WI38 (cell line): Measurements from ENCODE around the gene ATP11A.

Source experiments
- H3K4me3 ChIP-seq: 2 replicates; pipeline ENCODE4 v1.5.1; 2011; ENCODE audit warnings: low read depth, mild to moderate bottlenecking, control low read depth, low read length
- TF ChIP-seq, protein P1 (sequence below): IDR thresholded peaks from 2 replicates; pipeline ENCODE4 v1.5.1; 2012; ENCODE audit warnings: low read depth, mild to moderate bottlenecking, control low read depth, low read length

ATP11A gene

DNA sequence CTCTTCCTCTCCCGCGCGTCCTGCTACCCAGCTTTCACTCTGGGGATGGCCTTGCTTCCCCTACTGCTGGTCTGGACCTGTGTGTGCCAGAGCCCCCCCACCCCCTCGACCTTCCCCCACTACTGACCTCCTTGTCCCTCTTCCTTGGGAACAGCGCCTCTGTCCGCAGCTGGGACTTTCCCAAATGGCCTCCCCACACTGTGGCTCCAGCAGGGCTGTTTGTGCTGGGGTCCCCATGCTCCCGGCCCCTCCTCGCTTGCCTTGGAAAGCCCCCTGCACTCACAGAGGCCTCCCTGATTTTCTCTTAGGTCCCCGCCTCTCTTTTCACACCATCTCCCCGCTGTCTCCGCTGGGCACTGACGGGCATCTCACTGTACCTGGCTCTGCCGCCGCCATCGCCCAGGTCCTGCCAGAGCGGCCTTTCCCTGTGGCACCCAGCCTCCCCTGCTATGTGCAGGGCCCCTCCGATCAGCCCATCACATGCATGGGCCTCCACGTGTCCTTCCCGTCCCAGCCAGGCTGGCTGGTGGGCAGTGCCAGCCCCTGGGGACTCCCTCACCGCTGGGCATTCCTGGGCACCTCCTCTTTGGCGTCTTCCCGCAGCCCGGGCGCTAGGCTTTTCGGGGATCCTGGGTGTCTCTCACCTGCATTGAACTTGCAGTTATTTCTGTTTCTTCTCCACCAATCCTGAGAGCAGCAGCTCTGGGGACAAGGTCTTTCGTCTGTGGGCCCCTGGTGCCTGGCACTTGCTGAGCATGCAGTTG is 118.7 kb downstream of the ATP11A start:
- TF ChIP-seq, protein P1, sequence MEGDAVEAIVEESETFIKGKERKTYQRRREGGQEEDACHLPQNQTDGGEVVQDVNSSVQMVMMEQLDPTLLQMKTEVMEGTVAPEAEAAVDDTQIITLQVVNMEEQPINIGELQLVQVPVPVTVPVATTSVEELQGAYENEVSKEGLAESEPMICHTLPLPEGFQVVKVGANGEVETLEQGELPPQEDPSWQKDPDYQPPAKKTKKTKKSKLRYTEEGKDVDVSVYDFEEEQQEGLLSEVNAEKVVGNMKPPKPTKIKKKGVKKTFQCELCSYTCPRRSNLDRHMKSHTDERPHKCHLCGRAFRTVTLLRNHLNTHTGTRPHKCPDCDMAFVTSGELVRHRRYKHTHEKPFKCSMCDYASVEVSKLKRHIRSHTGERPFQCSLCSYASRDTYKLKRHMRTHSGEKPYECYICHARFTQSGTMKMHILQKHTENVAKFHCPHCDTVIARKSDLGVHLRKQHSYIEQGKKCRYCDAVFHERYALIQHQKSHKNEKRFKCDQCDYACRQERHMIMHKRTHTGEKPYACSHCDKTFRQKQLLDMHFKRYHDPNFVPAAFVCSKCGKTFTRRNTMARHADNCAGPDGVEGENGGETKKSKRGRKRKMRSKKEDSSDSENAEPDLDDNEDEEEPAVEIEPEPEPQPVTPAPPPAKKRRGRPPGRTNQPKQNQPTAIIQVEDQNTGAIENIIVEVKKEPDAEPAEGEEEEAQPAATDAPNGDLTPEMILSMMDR: no peak

DNA sequence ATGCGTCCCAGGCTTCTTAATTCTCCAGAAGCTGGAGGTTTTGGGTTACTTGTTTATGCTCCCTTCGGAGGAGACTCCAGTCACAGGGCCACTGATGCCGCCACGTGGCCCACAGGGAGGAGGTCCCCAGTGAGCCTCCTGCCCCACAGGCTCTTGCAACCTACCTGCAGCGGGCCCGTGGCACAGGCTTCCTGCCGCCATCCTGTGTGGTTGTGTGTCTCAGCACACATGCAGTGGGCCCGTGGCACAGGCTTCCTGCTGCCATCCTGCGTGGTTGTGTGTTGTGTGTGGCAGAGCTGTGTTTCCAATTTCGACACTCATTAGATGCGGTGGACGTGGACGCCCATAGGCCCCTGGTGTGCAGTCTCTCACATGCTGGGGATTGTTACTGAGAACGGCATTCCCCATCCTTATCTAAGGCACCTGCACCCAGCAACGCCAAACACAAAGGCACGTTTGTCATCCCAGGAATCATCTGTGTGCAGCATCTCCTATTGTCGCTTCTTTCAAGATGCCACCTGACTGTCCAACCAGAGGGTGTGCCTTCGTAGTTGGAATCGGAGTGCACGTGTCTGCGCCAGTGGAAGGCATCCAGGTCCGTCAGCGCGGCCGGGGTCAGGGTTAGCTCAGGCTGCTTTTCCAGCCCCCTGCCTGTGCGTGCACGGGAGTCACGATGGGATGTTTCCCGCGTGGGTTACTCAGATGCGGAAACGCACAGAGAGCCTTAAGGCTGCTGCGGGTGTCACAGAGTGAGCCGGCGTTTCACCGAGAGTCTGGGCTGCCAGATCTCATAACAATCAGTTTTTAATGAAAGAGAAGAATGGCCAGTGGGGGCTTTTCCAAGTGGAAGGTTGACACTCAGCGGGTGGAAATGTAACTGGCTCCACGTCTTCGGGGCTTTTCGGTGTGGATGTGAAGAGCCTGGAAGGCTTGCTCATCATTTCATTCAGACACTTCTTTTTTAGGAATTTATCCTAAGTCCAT is 119.8 kb downstream of the ATP11A start:
- no peak overlapping the region for H3K4me3 ChIP-seq
- TF ChIP-seq, protein P1: no peak

More for the DNA sequence above, 118.7 kb downstream of the ATP11A start:
- no peak overlapping the region for H3K4me3 ChIP-seq

DNA sequence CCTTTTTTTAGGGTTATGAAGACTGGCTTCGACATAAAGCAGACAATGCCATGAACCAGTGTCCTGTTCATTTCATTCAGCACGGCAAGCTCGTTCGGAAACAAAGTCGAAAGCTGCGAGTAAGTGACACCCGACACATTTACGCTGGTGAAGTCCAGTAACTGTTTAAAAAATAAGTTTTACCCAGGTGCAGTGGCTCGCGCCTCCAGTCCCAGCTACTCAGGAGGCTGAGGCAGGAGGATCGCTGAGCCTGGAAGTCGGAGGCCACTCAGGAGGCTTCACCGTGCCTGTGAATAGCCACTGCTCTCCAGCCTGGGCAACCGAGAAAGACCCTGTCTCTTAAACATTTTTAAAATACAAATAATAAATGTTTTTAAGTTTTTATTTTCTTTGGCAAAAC is 120.8 kb downstream of the ATP11A start:
- H3K4me3 ChIP-seq: no peak overlapping the region
- TF ChIP-seq, protein P1: no peak

DNA sequence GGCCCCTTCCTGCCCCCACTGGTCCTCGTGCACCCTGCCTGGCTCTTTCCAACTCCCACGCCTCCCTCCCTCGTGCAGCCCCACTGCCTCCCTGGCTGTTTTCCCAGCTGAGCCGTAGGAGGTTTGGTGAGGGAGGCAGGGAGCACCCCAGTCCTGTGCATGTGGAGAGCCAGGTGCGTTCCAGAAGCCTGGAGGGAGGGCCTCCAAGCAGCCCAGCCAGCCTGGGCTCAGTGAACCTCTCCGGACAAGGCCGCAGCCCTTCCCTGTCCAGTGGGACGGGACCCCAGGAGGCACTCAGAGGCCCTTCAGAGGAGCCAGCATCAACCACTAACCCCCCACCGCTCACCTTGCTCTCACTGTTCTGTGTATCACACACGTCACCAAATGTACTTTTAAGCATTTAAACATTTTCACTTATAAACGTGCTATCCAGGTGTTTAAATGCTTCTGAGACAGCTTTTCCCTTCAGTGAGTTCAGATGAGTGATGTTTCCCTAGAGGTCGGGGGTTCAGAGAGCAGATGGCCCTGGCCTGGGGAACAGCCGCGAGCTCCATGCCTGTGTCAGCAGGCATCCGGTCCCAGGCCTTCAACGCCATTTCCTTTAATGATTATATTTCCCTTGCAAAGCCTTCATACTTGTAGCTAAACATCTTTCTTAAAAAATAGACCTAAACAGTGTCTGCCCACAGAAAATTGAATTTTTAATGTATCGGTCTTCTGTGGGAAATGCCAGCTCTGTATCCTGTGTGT is 122.6 kb downstream of the ATP11A start:
- H3K4me3 ChIP-seq: no peak overlapping the region
- TF ChIP-seq, protein P1: no peak

DNA sequence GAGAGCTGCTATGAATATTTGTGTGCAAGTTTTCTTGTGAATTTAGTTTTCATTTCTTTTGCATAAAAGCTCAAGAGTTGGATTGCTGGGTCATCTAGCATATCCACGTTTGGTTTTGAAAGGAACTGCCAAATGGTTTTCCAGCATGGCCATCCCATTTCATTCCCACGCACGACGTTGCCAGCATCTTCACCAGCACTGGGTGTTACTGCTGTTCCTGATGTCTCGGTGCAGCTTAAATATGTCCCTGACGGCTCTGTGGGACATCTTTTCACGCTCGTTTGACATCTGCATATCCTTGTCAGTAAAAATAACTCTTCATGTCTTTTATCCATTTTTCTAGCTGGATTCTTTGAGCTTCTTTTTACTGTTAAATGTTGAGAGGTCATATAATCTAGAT is 123.7 kb downstream of the ATP11A start:
- H3K4me3 ChIP-seq: no peak overlapping the region
- TF ChIP-seq, protein P1: no peak

DNA sequence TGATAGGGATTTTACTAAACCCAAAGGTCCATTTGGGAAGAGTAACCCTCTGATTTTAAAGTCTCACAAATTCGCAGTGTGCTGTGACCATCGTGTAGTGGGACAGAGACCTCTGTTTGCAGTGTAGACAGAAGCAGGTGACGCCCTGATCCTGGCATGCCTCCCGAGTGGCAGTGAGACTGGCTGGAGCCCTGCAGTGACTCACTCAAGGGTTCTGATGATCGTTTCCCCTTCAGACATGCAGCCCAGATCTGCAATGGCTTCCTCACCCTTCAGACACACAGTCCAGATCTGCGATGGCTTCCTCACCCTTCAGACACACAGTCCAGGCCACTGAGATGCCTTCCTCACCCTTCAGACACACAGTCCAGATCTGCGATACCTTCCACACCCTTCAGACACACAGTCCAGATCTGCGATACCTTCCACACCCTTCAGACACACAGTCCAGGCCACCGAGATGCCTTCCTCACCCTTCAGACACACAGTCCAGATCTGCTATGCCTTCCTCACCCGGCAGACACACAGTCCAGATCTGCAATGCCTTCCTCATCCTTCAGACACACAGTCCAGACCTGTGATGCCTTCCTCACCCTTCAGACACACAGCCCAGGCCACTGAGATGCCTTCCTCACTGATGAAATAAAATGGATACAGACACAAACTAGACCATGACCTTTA is 125.2 kb downstream of the ATP11A start:
- TF ChIP-seq, protein P1: no peak
- H3K4me3 ChIP-seq: no peak overlapping the region
